Measurements from ENCODE around the gene LRCH1.

- TF ChIP-seq RFX5 (IDR thresholded peaks at IDR 0.05; ENCODE audit: low read depth, low read length): no peak
- no peak for TF ChIP-seq POLR2AphosphoS5 (IDR thresholded peaks at IDR 0.05; ENCODE audit: low read length)
- no peak for TF ChIP-seq CTCF (IDR thresholded peaks at IDR 0.05 in 2 of 3, conservative IDR thresholded peaks at IDR 0.05 in 1 of 3; ENCODE audit: control insufficient read depth in 2 of 3, extremely low read depth in 1 of 3, insufficient read depth in 1 of 3, low read depth in 3 of 3, low read length in 3 of 3)
Observed at GRCh38 chr13:46627462-46627861, 74.5 kb downstream of the LRCH1 start.

Measured in GM12878 (cell line).